ENCODE results near the gene ALDH3B1. TPM values are rescaled to one million over a fixed set of nuclear protein-coding genes. Genes with fewer than 3 reads are reported as not detected.
"Not testable (repeated sequence)": the region's sequence is repeated elsewhere in the genome, so short reads cannot be mapped to it uniquely, and the experiment has no call there.

The ALDH3B1 gene
- total RNA-seq, 1 experiment from 2014 or later = not detected

GRCh38 chr11:67995579-67995978 is 14.5 kb upstream of the ALDH3B1 start:
- not testable (repeated sequence) for H3K36me3 ChIP-seq (ENCODE audit: insufficient read depth, low read length); H3K9me2 ChIP-seq (replicated peaks; ENCODE audit: insufficient read depth, low read length); H3K9me3 ChIP-seq (ENCODE audit: low read length); H4K20me1 ChIP-seq (ENCODE audit: insufficient read depth, low read depth, low read length); H2AFZ ChIP-seq (ENCODE audit: low read length); H3K4me3 ChIP-seq (ENCODE audit: low read length); H3K79me2 ChIP-seq (ENCODE audit: low read length); H3K4me1 ChIP-seq (ENCODE audit: low read length); DNase-seq; H3K27me3 ChIP-seq (ENCODE audit: low read length); H3K9ac ChIP-seq (ENCODE audit: low read length); H3K4me2 ChIP-seq (ENCODE audit: low read depth, low read length, poor library complexity, severe bottlenecking); H3K27ac ChIP-seq (ENCODE audit: low read length)

GRCh38 chr11:67996051-67996450 is 14.1 kb upstream of the ALDH3B1 start:
- H3K9me3 ChIP-seq (ENCODE audit: low read length) = no peaks in the 10 kb centered on the region
- no peak for DNase-seq
- H2AFZ ChIP-seq (ENCODE audit: low read length) = no peak overlapping the region
- no peak overlapping the region for H3K4me2 ChIP-seq (ENCODE audit: low read depth, low read length, poor library complexity, severe bottlenecking)
- H3K4me1 ChIP-seq (ENCODE audit: low read length) = no peaks in the 10 kb centered on the region
- H3K27me3 ChIP-seq (ENCODE audit: low read length) = no peaks in the 10 kb centered on the region
- H3K27ac ChIP-seq (ENCODE audit: low read length) = no peak overlapping the region
- no peak overlapping the region for H3K9ac ChIP-seq (ENCODE audit: low read length)
- no peak overlapping the region for H3K4me3 ChIP-seq (ENCODE audit: low read length)
- no peaks in the 10 kb centered on the region for H3K79me2 ChIP-seq (ENCODE audit: low read length)
- peaks cover 8% of the 10 kb centered on the region for H4K20me1 ChIP-seq (ENCODE audit: insufficient read depth, low read depth, low read length)
- H3K36me3 ChIP-seq (ENCODE audit: insufficient read depth, low read length) = peaks cover 6% of the 10 kb centered on the region
- no peaks in the 10 kb centered on the region for H3K9me2 ChIP-seq (replicated peaks; ENCODE audit: insufficient read depth, low read length)

- Histone ChIP-seq H3K79me2 (ENCODE audit: low read length) (no peaks in the 10 kb centered on the region), H2AFZ (ENCODE audit: low read length) (no peak overlapping the region), H3K4me1 (ENCODE audit: low read length) (peaks cover 2% of the 10 kb centered on the region), H3K4me2 (ENCODE audit: low read depth, low read length, poor library complexity, severe bottlenecking) (no peak overlapping the region), H3K9me2 (replicated peaks; ENCODE audit: insufficient read depth, low read length) (no peaks in the 10 kb centered on the region), H4K20me1 (ENCODE audit: insufficient read depth, low read depth, low read length) (peaks cover 8% of the 10 kb centered on the region), H3K27me3 (ENCODE audit: low read length) (no peaks in the 10 kb centered on the region), H3K4me3 (ENCODE audit: low read length) (no peak overlapping the region), H3K9ac (ENCODE audit: low read length) (no peak overlapping the region), H3K36me3 (ENCODE audit: insufficient read depth, low read length) (peaks cover 6% of the 10 kb centered on the region), H3K27ac (ENCODE audit: low read length) (no peak overlapping the region), H3K9me3 (ENCODE audit: low read length) (no peaks in the 10 kb centered on the region)
- DNase-seq = peak; percentile 91
These were observed 13.3 kb upstream of the ALDH3B1 start for GRCh38 chr11:67996622-67997474.

GRCh38 chr11:67997475-67997921 is 12.6 kb upstream of the ALDH3B1 start:
- Histone ChIP-seq H3K9me3 (ENCODE audit: low read length) (no peaks in the 10 kb centered on the region), H3K9me2 (replicated peaks; ENCODE audit: insufficient read depth, low read length) (no peaks in the 10 kb centered on the region), H3K4me2 (ENCODE audit: low read depth, low read length, poor library complexity, severe bottlenecking) (no peak overlapping the region), H4K20me1 (ENCODE audit: insufficient read depth, low read depth, low read length) (peaks cover 8% of the 10 kb centered on the region), H3K27me3 (ENCODE audit: low read length) (no peaks in the 10 kb centered on the region), H2AFZ (ENCODE audit: low read length) (no peak overlapping the region), H3K79me2 (ENCODE audit: low read length) (peaks cover 5% of the 10 kb centered on the region), H3K4me1 (ENCODE audit: low read length) (peaks cover 9% of the 10 kb centered on the region), H3K36me3 (ENCODE audit: insufficient read depth, low read length) (peaks cover 6% of the 10 kb centered on the region), H3K4me3 (ENCODE audit: low read length) (no peak overlapping the region), H3K9ac (ENCODE audit: low read length) (no peak overlapping the region), H3K27ac (ENCODE audit: low read length) (no peak overlapping the region)
- DNase-seq = no peak

GRCh38 chr11:67998150-67999045 is 11.7 kb upstream of the ALDH3B1 start:
- peaks cover 13% of the 10 kb centered on the region for H3K4me1 ChIP-seq (ENCODE audit: low read length)
- H3K79me2 ChIP-seq (ENCODE audit: low read length) = peaks cover 11% of the 10 kb centered on the region
- H3K9me2 ChIP-seq (replicated peaks; ENCODE audit: insufficient read depth, low read length) = no peaks in the 10 kb centered on the region
- H4K20me1 ChIP-seq (ENCODE audit: insufficient read depth, low read depth, low read length) = peaks cover 8% of the 10 kb centered on the region
- no peaks in the 10 kb centered on the region for H3K9me3 ChIP-seq (ENCODE audit: low read length)
- H3K4me3 ChIP-seq (ENCODE audit: low read length) = no peak overlapping the region
- H3K4me2 ChIP-seq (ENCODE audit: low read depth, low read length, poor library complexity, severe bottlenecking) = no peak overlapping the region
- H3K36me3 ChIP-seq (ENCODE audit: insufficient read depth, low read length) = peaks cover 6% of the 10 kb centered on the region
- H3K9ac ChIP-seq (ENCODE audit: low read length) = no peak overlapping the region
- DNase-seq = no peak
- H2AFZ ChIP-seq (ENCODE audit: low read length) = no peak overlapping the region
- H3K27ac ChIP-seq (ENCODE audit: low read length) = no peak overlapping the region
- H3K27me3 ChIP-seq (ENCODE audit: low read length) = no peaks in the 10 kb centered on the region

- H3K79me2 ChIP-seq (ENCODE audit: low read length) = peaks cover 13% of the 10 kb centered on the region
- H4K20me1 ChIP-seq (ENCODE audit: insufficient read depth, low read depth, low read length) = peaks cover 8% of the 10 kb centered on the region
- no peak for DNase-seq
- H3K9ac ChIP-seq (ENCODE audit: low read length) = no peak overlapping the region
- H3K9me3 ChIP-seq (ENCODE audit: low read length) = no peaks in the 10 kb centered on the region
- peaks cover 15% of the 10 kb centered on the region for H3K4me1 ChIP-seq (ENCODE audit: low read length)
- no peak overlapping the region for H2AFZ ChIP-seq (ENCODE audit: low read length)
- no peaks in the 10 kb centered on the region for H3K27me3 ChIP-seq (ENCODE audit: low read length)
- H3K4me2 ChIP-seq (ENCODE audit: low read depth, low read length, poor library complexity, severe bottlenecking) = no peak overlapping the region
- H3K9me2 ChIP-seq (replicated peaks; ENCODE audit: insufficient read depth, low read length) = no peaks in the 10 kb centered on the region
- peaks cover 6% of the 10 kb centered on the region for H3K36me3 ChIP-seq (ENCODE audit: insufficient read depth, low read length)
- no peak overlapping the region for H3K4me3 ChIP-seq (ENCODE audit: low read length)
- H3K27ac ChIP-seq (ENCODE audit: low read length) = no peak overlapping the region
These were observed 10.9 kb upstream of the ALDH3B1 start for GRCh38 chr11:67999201-67999629.

DNA sequence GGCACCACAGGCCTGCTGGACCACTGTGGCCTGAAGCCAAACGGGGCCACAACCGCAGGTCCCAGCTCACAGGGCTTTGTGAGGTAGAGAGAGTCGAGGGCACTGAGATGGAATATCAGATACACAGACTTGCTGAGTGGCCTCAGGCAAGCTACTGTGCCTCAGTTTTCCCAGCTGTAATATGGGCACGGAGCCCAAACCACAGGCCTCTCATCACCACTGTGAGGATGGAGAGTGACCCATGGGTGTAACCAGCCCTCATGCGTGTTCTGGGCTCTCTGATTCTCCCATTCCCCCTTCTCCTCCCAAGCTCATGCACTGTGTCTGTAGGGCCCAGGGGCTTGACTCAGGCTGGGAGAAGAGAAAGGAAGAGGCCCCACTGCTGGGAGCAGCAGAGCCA is 10.4 kb upstream of the ALDH3B1 start:
- Histone ChIP-seq H3K36me3 (ENCODE audit: insufficient read depth, low read length) (peaks cover 6% of the 10 kb centered on the region), H3K9me2 (replicated peaks; ENCODE audit: insufficient read depth, low read length) (no peaks in the 10 kb centered on the region), H3K4me3 (ENCODE audit: low read length) (no peak overlapping the region), H3K4me1 (ENCODE audit: low read length) (peaks cover 17% of the 10 kb centered on the region), H3K4me2 (ENCODE audit: low read depth, low read length, poor library complexity, severe bottlenecking) (no peak overlapping the region), H3K9me3 (ENCODE audit: low read length) (no peaks in the 10 kb centered on the region), H3K9ac (ENCODE audit: low read length) (no peak overlapping the region), H3K27ac (ENCODE audit: low read length) (no peak overlapping the region), H2AFZ (ENCODE audit: low read length) (no peak overlapping the region), H4K20me1 (ENCODE audit: insufficient read depth, low read depth, low read length) (peaks cover 8% of the 10 kb centered on the region), H3K27me3 (ENCODE audit: low read length) (no peaks in the 10 kb centered on the region), H3K79me2 (ENCODE audit: low read length) (peaks cover 13% of the 10 kb centered on the region)
- no peak for DNase-seq

- Histone ChIP-seq H2AFZ (ENCODE audit: low read length) (0 out of 2 replicates have a peak overlapping the region, but pooled peaks have one; percentile 13), H3K27ac (ENCODE audit: low read length) (peak overlapping the region; percentile 86), H3K4me1 (ENCODE audit: low read length) (peaks cover 22% of the 10 kb centered on the region), H3K9me2 (replicated peaks; ENCODE audit: insufficient read depth, low read length) (no peaks in the 10 kb centered on the region), H3K4me2 (ENCODE audit: low read depth, low read length, poor library complexity, severe bottlenecking) (peak overlapping the region; percentile 80), H3K9me3 (ENCODE audit: low read length) (no peaks in the 10 kb centered on the region), H3K9ac (ENCODE audit: low read length) (peak overlapping the region; percentile 89), H4K20me1 (ENCODE audit: insufficient read depth, low read depth, low read length) (no peaks in the 10 kb centered on the region), H3K4me3 (ENCODE audit: low read length) (peak overlapping the region; percentile 96), H3K79me2 (ENCODE audit: low read length) (peaks cover 13% of the 10 kb centered on the region), H3K36me3 (ENCODE audit: insufficient read depth, low read length) (no peaks in the 10 kb centered on the region), H3K27me3 (ENCODE audit: low read length) (no peaks in the 10 kb centered on the region)
- DNase-seq = peak; percentile 84
These were observed 7.6 kb upstream of the ALDH3B1 start for GRCh38 chr11:68002575-68002937.

Measured in Karpas-422 (cell line).